ENCODE results near the gene CDH23.

DNA sequence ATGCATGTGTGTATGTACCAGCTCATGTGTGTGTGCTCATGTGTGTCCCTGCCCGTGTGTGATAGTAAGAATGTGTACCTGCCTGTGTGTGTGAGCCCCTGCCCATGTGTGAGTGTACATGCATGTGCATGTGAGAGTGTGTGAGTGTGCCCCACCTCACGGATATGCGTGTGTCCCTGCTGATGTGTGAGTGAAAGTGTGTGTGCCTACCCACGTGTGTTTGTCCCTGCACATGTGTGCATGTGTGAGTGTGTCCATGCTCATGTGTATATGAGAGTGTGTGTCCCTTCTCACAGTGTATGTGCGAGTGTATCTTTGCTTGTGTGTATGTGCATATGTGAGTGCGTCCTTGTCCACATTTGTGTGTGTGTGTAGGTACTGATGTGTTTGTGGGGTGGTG is 69.6 kb downstream of the CDH23 start:
- TF ChIP-seq POLR2AphosphoS5 (IDR thresholded peaks at IDR 0.05; ENCODE audit: insufficient read depth in 1 of 2, low read depth in 1 of 2) (no peak), POLR2A (IDR thresholded peaks at IDR 0.05) (no peak)
- TF ChIP-seq, protein P1, sequence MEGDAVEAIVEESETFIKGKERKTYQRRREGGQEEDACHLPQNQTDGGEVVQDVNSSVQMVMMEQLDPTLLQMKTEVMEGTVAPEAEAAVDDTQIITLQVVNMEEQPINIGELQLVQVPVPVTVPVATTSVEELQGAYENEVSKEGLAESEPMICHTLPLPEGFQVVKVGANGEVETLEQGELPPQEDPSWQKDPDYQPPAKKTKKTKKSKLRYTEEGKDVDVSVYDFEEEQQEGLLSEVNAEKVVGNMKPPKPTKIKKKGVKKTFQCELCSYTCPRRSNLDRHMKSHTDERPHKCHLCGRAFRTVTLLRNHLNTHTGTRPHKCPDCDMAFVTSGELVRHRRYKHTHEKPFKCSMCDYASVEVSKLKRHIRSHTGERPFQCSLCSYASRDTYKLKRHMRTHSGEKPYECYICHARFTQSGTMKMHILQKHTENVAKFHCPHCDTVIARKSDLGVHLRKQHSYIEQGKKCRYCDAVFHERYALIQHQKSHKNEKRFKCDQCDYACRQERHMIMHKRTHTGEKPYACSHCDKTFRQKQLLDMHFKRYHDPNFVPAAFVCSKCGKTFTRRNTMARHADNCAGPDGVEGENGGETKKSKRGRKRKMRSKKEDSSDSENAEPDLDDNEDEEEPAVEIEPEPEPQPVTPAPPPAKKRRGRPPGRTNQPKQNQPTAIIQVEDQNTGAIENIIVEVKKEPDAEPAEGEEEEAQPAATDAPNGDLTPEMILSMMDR (IDR thresholded peaks at IDR 0.05): no peak

Measured in vagina (tissue), 2 donors.